ENCODE measurements around the gene C6orf47. TPM values are rescaled to one million over a fixed set of nuclear protein-coding genes. Genes with fewer than 3 reads are reported as not detected.

Gene C6orf47
- total and polyA plus RNA-seq, 2 of the 13 experiments (the other 11 are each of a cell fraction or from before 2014, with no cell fraction given) = 1.7 to 18.1 TPM

DNA sequence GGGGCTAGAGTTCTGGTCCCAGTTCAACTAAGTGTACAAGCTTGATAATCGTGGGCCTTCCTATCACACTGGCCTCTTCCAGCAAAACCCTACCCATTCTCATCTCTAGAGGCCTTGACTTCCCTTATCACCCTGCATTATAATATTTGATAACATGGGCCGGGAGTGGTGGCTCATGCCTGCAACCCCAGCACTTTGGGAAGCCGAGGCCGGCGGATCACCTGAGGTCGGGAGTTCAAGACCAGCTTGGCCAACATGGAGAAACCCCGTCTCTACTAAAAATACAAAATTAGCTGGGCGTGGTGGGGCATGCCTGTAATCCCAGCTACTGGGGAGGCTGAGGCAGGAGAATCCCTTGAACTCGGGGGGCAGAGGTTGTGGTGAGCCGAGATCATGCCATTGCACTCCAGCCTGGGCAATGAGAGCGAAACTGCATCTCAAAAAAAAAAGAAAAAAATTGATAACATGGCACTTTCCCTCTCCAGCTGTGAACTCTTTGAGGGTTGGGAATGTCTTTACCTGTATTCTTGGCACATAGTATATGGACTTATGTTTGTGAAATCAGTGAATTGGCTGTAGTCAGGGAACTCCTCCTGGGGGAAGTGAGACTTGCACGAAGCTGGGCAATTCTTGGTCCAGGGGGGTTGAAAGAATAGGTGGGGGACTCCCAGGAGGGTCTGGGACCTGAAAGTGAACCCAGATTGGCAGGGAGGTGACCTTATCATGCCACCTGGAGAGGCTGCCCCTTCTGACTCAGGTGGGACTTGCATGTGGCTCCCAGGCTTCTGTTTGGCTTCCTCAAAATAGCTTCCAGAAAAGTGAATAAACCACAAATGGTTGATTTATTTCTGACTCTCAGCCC lies 915 bp upstream of the C6orf47 start:
- H3K36me3 ChIP-seq (replicated peaks in 1 of 2; ENCODE audit: control insufficient read depth in 1 of 2, insufficient read depth in 2 of 2, low read length in 2 of 2) = peaks cover 10 to 20% of the 10 kb centered on the region in 2 experiments
- H2AFZ ChIP-seq (ENCODE audit: low read length) = no peak overlapping the region
- H4K20me1 ChIP-seq (ENCODE audit: insufficient read depth, low read length) = peaks cover 19% of the 10 kb centered on the region; the same call in 1 of the 2 replicates
- BruUV-seq (replicated peaks) = no TSS peak
- H3K4me1 ChIP-seq (ENCODE audit: insufficient read depth, low read length) = peaks cover 78% of the 10 kb centered on the region
- H3K4me2 ChIP-seq (ENCODE audit: low read depth, low read length) = peak overlapping the region; percentile 100
- intact Hi-C loops (cut with micrococcal nuclease; ENCODE audit: unreplicated experiment) (no loop called here), in situ Hi-C loops (cut with HindIII; ENCODE audit: extremely low pct_ligation_motif_present, low pct_unique_long_range_greater_than_20kb) (no loop called here)
- FAIRE-seq (no peak), ATAC-seq (no peak), DNase-seq (ENCODE audit: low spot score) (no peak)
- CTCF ChIA-PET (ENCODE audit: low intra/inter-chr PET ratio, low total read pairs) = no interaction called here
- peaks cover 67% of the 10 kb centered on the region for H3K79me2 ChIP-seq (ENCODE audit: insufficient read depth, low read length)
- H3K9me3 ChIP-seq (ENCODE audit: low read length) = no peaks in the 10 kb centered on the region
- H3K9ac ChIP-seq (ENCODE audit: insufficient read depth, low read depth, low read length) = no peak overlapping the region
- H3K27me3 ChIP-seq (ENCODE audit: control insufficient read depth in 1 of 2, insufficient read depth in 2 of 2, low read length in 2 of 2) = no peaks in the 10 kb centered on the region; a peak in 1 of 5 replicates
- WGBS (ENCODE audit: low lambda C conversion rate) = 93% methylated on average over 12 of the region's 12 CpGs
- peak overlapping the region in 1 of 3 experiments; percentile 78; a peak in 1 of 6 replicates for H3K4me3 ChIP-seq (replicated peaks in 1 of 3; ENCODE audit: insufficient read depth in 1 of 3, low read depth in 2 of 3, low read length in 3 of 3)
- POLR2A ChIA-PET = interaction anchor here (0.7 to 7.4 kb wide), 24 partner anchors 8 to 530 kb away, joined by 3 to 438 read pairs (median 5); partner anchors contain the start of genes ABHD16A, AIF1, APOM and BAG6
- H3K27ac ChIP-seq (ENCODE audit: extremely low read length, insufficient read depth, low read length) = peak overlapping the region; percentile 73
- peak; percentile 10; the same call in 1 of the 2 replicates for TF ChIP-seq ZNF709 (CRISPR knock-in tag; IDR thresholded peaks at IDR 0.05)
- TF ChIP-seq, protein P1, sequence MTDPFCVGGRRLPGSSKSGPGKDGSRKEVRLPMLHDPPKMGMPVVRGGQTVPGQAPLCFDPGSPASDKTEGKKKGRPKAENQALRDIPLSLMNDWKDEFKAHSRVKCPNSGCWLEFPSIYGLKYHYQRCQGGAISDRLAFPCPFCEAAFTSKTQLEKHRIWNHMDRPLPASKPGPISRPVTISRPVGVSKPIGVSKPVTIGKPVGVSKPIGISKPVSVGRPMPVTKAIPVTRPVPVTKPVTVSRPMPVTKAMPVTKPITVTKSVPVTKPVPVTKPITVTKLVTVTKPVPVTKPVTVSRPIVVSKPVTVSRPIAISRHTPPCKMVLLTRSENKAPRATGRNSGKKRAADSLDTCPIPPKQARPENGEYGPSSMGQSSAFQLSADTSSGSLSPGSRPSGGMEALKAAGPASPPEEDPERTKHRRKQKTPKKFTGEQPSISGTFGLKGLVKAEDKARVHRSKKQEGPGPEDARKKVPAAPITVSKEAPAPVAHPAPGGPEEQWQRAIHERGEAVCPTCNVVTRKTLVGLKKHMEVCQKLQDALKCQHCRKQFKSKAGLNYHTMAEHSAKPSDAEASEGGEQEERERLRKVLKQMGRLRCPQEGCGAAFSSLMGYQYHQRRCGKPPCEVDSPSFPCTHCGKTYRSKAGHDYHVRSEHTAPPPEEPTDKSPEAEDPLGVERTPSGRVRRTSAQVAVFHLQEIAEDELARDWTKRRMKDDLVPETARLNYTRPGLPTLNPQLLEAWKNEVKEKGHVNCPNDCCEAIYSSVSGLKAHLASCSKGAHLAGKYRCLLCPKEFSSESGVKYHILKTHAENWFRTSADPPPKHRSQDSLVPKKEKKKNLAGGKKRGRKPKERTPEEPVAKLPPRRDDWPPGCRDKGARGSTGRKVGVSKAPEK (CRISPR knock-in tag; IDR thresholded peaks at IDR 0.05; ENCODE audit: borderline replicate concordance) = 0 out of 2 replicates have a peak, but pooled peaks have one; percentile 1
- TF ChIP-seq POLR2G (IDR thresholded peaks at IDR 0.05; ENCODE audit: low read depth, low read length) = peak; percentile 44; the same call in 1 of the 2 replicates
- peak; percentile 19 for TF ChIP-seq AGO1 (IDR thresholded peaks at IDR 0.05; ENCODE audit: low read depth, low read length, poor library complexity, severe bottlenecking)
- peak; percentile 14; the same call in 1 of the 2 replicates for TF ChIP-seq HES4 (CRISPR knock-in tag; IDR thresholded peaks at IDR 0.05; ENCODE audit: borderline replicate concordance)
- no peak for TF ChIP-seq ZNF230 (CRISPR knock-in tag; IDR thresholded peaks at IDR 0.05)
- TF ChIP-seq ZNF616 (CRISPR knock-in tag; IDR thresholded peaks at IDR 0.05; ENCODE audit: low read depth) = no peak
- 0 out of 2 replicates have a peak, but pooled peaks have one; percentile 14 for TF ChIP-seq ZFP91 (CRISPR knock-in tag; IDR thresholded peaks at IDR 0.05; ENCODE audit: borderline replicate concordance)
- TF ChIP-seq POGK (CRISPR knock-in tag; conservative IDR thresholded peaks at IDR 0.05) = 0 out of 2 replicates have a peak, but pooled peaks have one; percentile 42
- TF ChIP-seq PAF1 (CRISPR knock-in tag; IDR thresholded peaks at IDR 0.05) = peak; percentile 83
- peak; percentile 29; the same call in 1 of the 2 replicates for TF ChIP-seq KDM5B (CRISPR knock-in tag; IDR thresholded peaks at IDR 0.05; ENCODE audit: borderline replicate concordance)
- 0 out of 2 replicates have a peak, but pooled peaks have one; percentile 24 for TF ChIP-seq ZNF160 (CRISPR knock-in tag; IDR thresholded peaks at IDR 0.05)
- peak; percentile 8 for TF ChIP-seq ZNF781 (CRISPR knock-in tag; IDR thresholded peaks at IDR 0.05; ENCODE audit: borderline replicate concordance, not compliant biosample characterization)
- TF ChIP-seq ZNF605 (CRISPR knock-in tag; IDR thresholded peaks at IDR 0.05) = no peak; the same call in 1 of the 2 replicates
- no peak for TF ChIP-seq NONO (IDR thresholded peaks at IDR 0.05)
- TF ChIP-seq NONO (CRISPR knock-in tag; conservative IDR thresholded peaks at IDR 0.05) = 0 out of 2 replicates have a peak, but pooled peaks have one; percentile 2

All from HepG2 (cell line).